ENCODE results near the gene KCNMB2. TPM values are rescaled to one million over a fixed set of nuclear protein-coding genes. Genes with fewer than 3 reads are reported as not detected.

Gene KCNMB2
- total and polyA plus RNA-seq, 4 experiments from 2014 or later, result not detected

DNA sequence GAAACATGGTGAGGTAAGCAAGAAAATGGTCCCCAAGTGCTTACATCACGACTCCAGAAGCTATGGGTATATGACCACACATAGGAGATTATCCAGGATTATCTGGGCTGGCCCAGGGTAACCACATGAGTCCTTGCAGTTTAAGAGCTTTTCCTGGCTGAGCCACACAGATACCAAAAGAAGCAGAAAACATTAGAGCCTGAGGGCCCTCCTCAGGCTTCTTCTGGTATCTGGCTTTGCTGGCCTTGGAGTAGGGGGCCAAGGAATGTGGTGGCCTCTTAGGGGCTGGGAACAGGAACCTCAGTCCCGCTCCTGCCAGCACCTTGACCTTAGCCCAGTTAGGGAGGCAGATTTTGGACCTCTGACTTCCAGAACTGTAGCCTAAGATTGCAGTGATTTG lies 259.1 kb downstream of the KCNMB2 start:
- H3K4me3 Mint-ChIP-seq, result no peak overlapping the region
- no peaks in the 10 kb centered on the region for H3K36me3 ChIP-seq (ENCODE audit: insufficient read depth, low read length)
- no peak overlapping the region for H3K27ac Mint-ChIP-seq
- H3K4me3 ChIP-seq (ENCODE audit: low read length in 2 of 2), result no peak overlapping the region
- POLR2A ChIA-PET (ENCODE audit: partially characterized antibody), result no interaction called here
- H3K27ac ChIP-seq (ENCODE audit: low read depth, low read length), result no peak overlapping the region
- H3K27me3 ChIP-seq (ENCODE audit: insufficient read depth, low read length), result no peaks in the 10 kb centered on the region
- no peaks in the 10 kb centered on the region for H3K4me1 Mint-ChIP-seq
- H3K36me3 Mint-ChIP-seq, result no peaks in the 10 kb centered on the region
- CTCF ChIA-PET (ENCODE audit: partially characterized antibody), result no interaction called here
- peaks cover 3 to 16% (median 9%) of the 10 kb centered on the region in 8 donors for H3K9me3 Mint-ChIP-seq
- no peaks in the 10 kb centered on the region for H3K4me1 ChIP-seq (ENCODE audit: insufficient read depth, low read length)
- H3K27me3 Mint-ChIP-seq, result no peaks in the 10 kb centered on the region
- H3K9me3 ChIP-seq (ENCODE audit: control insufficient read depth in 1 of 2, low read length in 2 of 2), result no peaks in the 10 kb centered on the region
- intact Hi-C loops (cut with micrococcal nuclease), result no loop called here
- DNase-seq, result no peak

DNA sequence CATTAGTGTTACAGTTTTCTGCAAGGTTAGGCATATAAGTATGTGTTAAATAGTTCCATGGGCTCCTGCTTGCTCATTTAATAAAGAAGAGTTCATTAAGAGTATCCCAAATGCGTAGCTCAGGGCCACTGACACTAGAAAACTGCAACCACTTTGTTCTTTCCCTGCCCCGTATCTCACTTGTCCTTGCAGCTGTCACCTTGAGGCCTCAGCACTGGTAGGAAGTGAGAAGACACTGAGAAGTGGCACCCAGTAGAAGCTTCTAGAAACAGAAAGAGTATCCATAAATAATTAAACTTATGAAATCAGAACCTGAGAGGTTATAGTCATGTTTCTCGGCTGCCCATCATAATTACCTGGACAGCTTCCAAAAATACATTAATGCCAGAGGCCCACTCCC lies 266.0 kb downstream of the KCNMB2 start:
- ChIA-PET POLR2A (ENCODE audit: partially characterized antibody) (no interaction called here), CTCF (ENCODE audit: partially characterized antibody) (no interaction called here)
- Histone ChIP-seq H3K27me3 (ENCODE audit: insufficient read depth, low read length) (no peaks in the 10 kb centered on the region), H3K27ac (ENCODE audit: low read depth, low read length) (no peak overlapping the region), H3K4me3 (ENCODE audit: low read length in 2 of 2) (no peak overlapping the region), H3K4me1 (ENCODE audit: insufficient read depth, low read length) (no peaks in the 10 kb centered on the region), H3K36me3 (ENCODE audit: insufficient read depth, low read length) (no peaks in the 10 kb centered on the region), H3K9me3 (ENCODE audit: control insufficient read depth in 1 of 2, low read length in 2 of 2) (no peaks in the 10 kb centered on the region)
- Mint-ChIP-seq H3K36me3 (no peaks in the 10 kb centered on the region), H3K27me3 (no peaks in the 10 kb centered on the region), H3K4me3 (no peak overlapping the region), H3K9me3 (peaks cover 0 to 5% (median under 1%) of the 10 kb centered on the region in 8 donors), H3K4me1 (no peaks in the 10 kb centered on the region), H3K27ac (no peak overlapping the region)
- intact Hi-C loops (cut with micrococcal nuclease), result no loop called here
- DNase-seq, result no peak

DNA sequence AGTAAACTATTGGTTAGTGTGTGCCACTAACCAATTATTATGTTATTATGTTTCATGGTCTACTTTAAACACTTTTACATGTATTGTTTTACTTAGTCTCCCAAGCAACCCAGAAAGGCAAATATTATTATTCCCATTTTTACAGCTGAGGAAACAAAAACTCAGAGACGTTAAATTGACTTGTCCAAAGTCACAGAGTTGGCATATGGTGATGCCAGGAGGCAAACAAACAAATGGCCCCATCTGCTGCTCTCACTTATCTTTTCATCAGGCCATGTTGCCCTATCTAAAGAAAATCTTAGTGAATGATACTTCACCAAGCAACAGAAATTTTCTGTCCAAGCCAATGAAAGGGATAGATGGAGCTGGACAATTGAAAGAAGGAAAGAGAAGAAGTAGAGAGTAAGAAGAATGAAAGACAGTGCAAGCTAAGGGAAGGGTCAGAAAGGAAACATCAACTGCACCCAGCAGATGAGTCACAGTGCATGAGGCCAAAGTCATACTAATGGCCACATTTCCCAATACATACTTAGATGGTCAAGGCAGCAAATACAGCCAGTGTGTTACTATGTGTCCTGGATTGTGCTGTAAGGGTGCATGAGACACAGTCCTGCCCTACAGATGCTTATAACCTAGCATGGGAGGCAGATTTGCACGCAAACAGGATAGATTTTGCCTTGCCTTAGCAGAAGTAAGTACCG lies 266.9 kb downstream of the KCNMB2 start:
- H3K4me3 ChIP-seq (ENCODE audit: low read length in 2 of 2), result no peak overlapping the region
- no peaks in the 10 kb centered on the region for H3K36me3 Mint-ChIP-seq
- no peak overlapping the region for H3K27ac ChIP-seq (ENCODE audit: low read depth, low read length)
- H3K36me3 ChIP-seq (ENCODE audit: insufficient read depth, low read length), result no peaks in the 10 kb centered on the region
- no peaks in the 10 kb centered on the region for H3K27me3 Mint-ChIP-seq
- ChIA-PET POLR2A (ENCODE audit: partially characterized antibody) (no interaction called here), CTCF (ENCODE audit: partially characterized antibody) (no interaction called here)
- no peak for DNase-seq
- H3K27me3 ChIP-seq (ENCODE audit: insufficient read depth, low read length), result no peaks in the 10 kb centered on the region
- intact Hi-C loops (cut with micrococcal nuclease), result no loop called here
- no peak overlapping the region for H3K4me3 Mint-ChIP-seq
- no peaks in the 10 kb centered on the region for H3K4me1 ChIP-seq (ENCODE audit: insufficient read depth, low read length)
- H3K9me3 Mint-ChIP-seq, result peaks cover 0 to 3% (median 0%) of the 10 kb centered on the region in 8 donors
- no peaks in the 10 kb centered on the region for H3K4me1 Mint-ChIP-seq
- H3K9me3 ChIP-seq (ENCODE audit: control insufficient read depth in 1 of 2, low read length in 2 of 2), result no peaks in the 10 kb centered on the region
- no peak overlapping the region for H3K27ac Mint-ChIP-seq

DNA sequence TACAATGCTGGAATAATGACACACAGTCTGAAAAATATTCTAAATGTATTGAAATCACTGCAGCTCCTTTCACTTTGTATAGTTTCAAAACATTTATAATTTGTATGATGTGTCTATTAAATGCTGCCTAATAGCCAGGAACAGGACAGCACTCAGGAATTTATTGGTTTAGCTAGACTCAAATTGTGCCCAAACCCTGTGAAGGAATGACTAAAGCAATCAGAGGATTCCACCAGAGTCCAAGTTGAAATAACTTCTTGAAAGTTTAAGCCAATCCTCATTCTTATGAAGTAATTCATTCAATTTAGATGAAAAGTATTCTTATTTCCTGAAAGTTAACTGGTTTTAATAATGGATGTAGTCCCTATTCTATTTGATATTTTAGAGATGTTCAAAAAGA lies 268.4 kb downstream of the KCNMB2 start:
- no peaks in the 10 kb centered on the region for H3K4me1 Mint-ChIP-seq
- no peak for DNase-seq
- no peaks in the 10 kb centered on the region for H3K9me3 ChIP-seq (ENCODE audit: control insufficient read depth in 1 of 2, low read length in 2 of 2)
- no peaks in the 10 kb centered on the region for H3K27me3 ChIP-seq (ENCODE audit: insufficient read depth, low read length)
- H3K27ac Mint-ChIP-seq, result no peak overlapping the region
- no peaks in the 10 kb centered on the region for H3K9me3 Mint-ChIP-seq
- no peaks in the 10 kb centered on the region for H3K27me3 Mint-ChIP-seq
- no peak overlapping the region for H3K4me3 ChIP-seq (ENCODE audit: low read length in 2 of 2)
- intact Hi-C loops (cut with micrococcal nuclease), result no loop called here
- H3K4me3 Mint-ChIP-seq, result no peak overlapping the region
- no peak overlapping the region for H3K27ac ChIP-seq (ENCODE audit: low read depth, low read length)
- H3K36me3 ChIP-seq (ENCODE audit: insufficient read depth, low read length), result no peaks in the 10 kb centered on the region
- ChIA-PET POLR2A (ENCODE audit: partially characterized antibody) (no interaction called here), CTCF (ENCODE audit: partially characterized antibody) (no interaction called here)
- no peaks in the 10 kb centered on the region for H3K4me1 ChIP-seq (ENCODE audit: insufficient read depth, low read length)
- no peaks in the 10 kb centered on the region for H3K36me3 Mint-ChIP-seq

DNA sequence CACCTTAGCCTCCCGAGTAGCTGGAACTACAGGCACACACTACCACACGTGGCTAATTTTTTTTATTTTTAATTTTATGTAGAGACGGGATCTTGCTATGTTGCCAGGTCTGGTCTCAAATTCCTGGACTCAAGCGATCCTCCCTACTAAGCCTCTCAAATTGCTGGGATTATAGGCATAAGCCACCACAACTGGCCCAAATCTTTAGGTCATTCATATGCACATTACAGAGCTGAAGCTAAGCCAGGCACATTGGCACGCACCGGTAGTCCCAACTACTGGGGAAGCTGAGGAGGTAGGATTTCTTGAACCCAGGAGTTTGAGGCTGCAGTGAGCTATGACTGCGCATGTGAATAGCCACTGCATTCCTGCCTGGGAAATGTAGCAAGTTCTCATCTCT lies 269.5 kb downstream of the KCNMB2 start:
- H3K27ac ChIP-seq (ENCODE audit: low read depth, low read length), result no peak overlapping the region
- H3K27me3 Mint-ChIP-seq, result no peaks in the 10 kb centered on the region
- no peaks in the 10 kb centered on the region for H3K4me1 Mint-ChIP-seq
- POLR2A ChIA-PET (ENCODE audit: partially characterized antibody), result no interaction called here
- H3K27me3 ChIP-seq (ENCODE audit: insufficient read depth, low read length), result no peaks in the 10 kb centered on the region
- no peaks in the 10 kb centered on the region for H3K9me3 Mint-ChIP-seq
- H3K4me1 ChIP-seq (ENCODE audit: insufficient read depth, low read length), result no peaks in the 10 kb centered on the region
- no peaks in the 10 kb centered on the region for H3K9me3 ChIP-seq (ENCODE audit: control insufficient read depth in 1 of 2, low read length in 2 of 2)
- no peak for DNase-seq
- no peaks in the 10 kb centered on the region for H3K36me3 Mint-ChIP-seq
- intact Hi-C loops (cut with micrococcal nuclease), result no loop called here
- no peaks in the 10 kb centered on the region for H3K36me3 ChIP-seq (ENCODE audit: insufficient read depth, low read length)
- H3K4me3 ChIP-seq (ENCODE audit: low read length in 2 of 2), result no peak overlapping the region
- no peak overlapping the region for H3K27ac Mint-ChIP-seq
- CTCF ChIA-PET (ENCODE audit: partially characterized antibody), result no interaction called here
- no peak overlapping the region for H3K4me3 Mint-ChIP-seq

DNA sequence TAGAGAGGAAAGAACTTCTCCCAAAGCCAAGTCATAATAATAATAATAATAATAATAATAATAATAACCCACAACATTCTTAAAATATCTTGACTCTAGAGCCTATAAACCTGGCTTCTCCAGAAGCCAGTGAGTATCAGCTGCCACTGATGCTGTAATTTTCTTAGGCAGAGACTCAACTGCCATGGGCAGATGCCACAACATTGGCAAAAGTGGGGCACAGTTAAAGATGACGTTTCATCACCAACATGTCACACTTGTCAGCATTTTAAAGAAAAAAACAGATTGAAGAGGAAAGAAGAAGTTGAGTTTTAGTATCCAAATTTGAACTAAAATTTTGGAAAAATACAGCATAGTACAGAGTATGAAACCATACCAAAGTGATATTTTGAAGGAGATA lies 270.4 kb downstream of the KCNMB2 start:
- no peak overlapping the region for H3K27ac Mint-ChIP-seq
- ChIA-PET POLR2A (ENCODE audit: partially characterized antibody) (no interaction called here), CTCF (ENCODE audit: partially characterized antibody) (no interaction called here)
- no peak overlapping the region for H3K4me3 Mint-ChIP-seq
- no peaks in the 10 kb centered on the region for H3K9me3 Mint-ChIP-seq
- Histone ChIP-seq H3K4me1 (ENCODE audit: insufficient read depth, low read length) (no peaks in the 10 kb centered on the region), H3K9me3 (ENCODE audit: control insufficient read depth in 1 of 2, low read length in 2 of 2) (no peaks in the 10 kb centered on the region), H3K27me3 (ENCODE audit: insufficient read depth, low read length) (no peaks in the 10 kb centered on the region), H3K27ac (ENCODE audit: low read depth, low read length) (no peak overlapping the region), H3K36me3 (ENCODE audit: insufficient read depth, low read length) (no peaks in the 10 kb centered on the region), H3K4me3 (ENCODE audit: low read length in 2 of 2) (no peak overlapping the region)
- intact Hi-C loops (cut with micrococcal nuclease), result no loop called here
- no peaks in the 10 kb centered on the region for H3K4me1 Mint-ChIP-seq
- no peaks in the 10 kb centered on the region for H3K36me3 Mint-ChIP-seq
- no peaks in the 10 kb centered on the region for H3K27me3 Mint-ChIP-seq
- DNase-seq, result no peak

DNA sequence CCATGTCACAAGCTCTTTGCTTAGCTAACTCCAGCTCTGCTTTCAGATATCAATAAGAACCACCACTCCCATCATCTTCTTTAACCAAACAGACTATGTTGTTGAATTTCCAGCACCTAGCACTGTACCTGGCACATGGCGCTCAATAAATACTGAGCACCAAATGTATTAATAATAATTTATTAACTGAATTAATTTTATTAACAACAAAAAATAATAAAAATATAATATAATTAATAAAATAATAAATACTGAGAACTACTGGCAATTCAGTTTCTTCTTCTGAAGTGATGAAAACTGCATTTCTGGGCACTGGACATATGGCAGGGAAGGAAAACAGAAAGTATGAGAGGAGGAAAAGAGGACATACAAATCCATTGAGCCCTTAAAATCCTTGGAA lies 271.5 kb downstream of the KCNMB2 start:
- H3K9me3 Mint-ChIP-seq, result no peaks in the 10 kb centered on the region
- no peak overlapping the region for H3K27ac Mint-ChIP-seq
- no peak overlapping the region for H3K4me3 Mint-ChIP-seq
- H3K9me3 ChIP-seq (ENCODE audit: control insufficient read depth in 1 of 2, low read length in 2 of 2), result no peaks in the 10 kb centered on the region
- no peaks in the 10 kb centered on the region for H3K4me1 ChIP-seq (ENCODE audit: insufficient read depth, low read length)
- intact Hi-C loops (cut with micrococcal nuclease), result no loop called here
- H3K4me3 ChIP-seq (ENCODE audit: low read length in 2 of 2), result no peak overlapping the region
- H3K36me3 ChIP-seq (ENCODE audit: insufficient read depth, low read length), result no peaks in the 10 kb centered on the region
- no peak overlapping the region for H3K27ac ChIP-seq (ENCODE audit: low read depth, low read length)
- H3K27me3 Mint-ChIP-seq, result no peaks in the 10 kb centered on the region
- no peaks in the 10 kb centered on the region for H3K4me1 Mint-ChIP-seq
- no peak for DNase-seq
- ChIA-PET POLR2A (ENCODE audit: partially characterized antibody) (no interaction called here), CTCF (ENCODE audit: partially characterized antibody) (no interaction called here)
- no peaks in the 10 kb centered on the region for H3K36me3 Mint-ChIP-seq
- no peaks in the 10 kb centered on the region for H3K27me3 ChIP-seq (ENCODE audit: insufficient read depth, low read length)

DNA sequence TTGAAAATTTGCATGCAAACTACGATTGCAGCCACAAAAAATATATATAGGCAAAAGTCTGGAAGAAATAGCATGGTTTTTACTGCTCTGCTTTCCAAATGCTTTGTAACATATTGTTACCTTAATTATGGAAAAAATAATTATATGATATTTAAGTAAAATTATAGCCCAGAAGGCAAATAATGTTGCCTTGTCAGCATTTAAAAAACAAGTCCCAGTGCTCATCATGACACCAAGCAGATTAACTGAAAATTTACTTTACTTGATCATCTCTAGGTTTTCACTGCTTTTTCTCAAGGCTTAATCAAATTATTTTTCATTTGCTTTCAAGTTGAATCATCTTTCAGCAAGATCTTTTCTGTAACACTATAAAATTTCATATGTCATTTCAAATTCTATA lies 272.5 kb downstream of the KCNMB2 start:
- POLR2A ChIA-PET (ENCODE audit: partially characterized antibody), result no interaction called here
- H3K4me3 Mint-ChIP-seq, result no peak overlapping the region
- H3K4me3 ChIP-seq (ENCODE audit: low read length in 2 of 2), result no peak overlapping the region
- H3K27me3 ChIP-seq (ENCODE audit: insufficient read depth, low read length), result no peaks in the 10 kb centered on the region
- no peaks in the 10 kb centered on the region for H3K4me1 ChIP-seq (ENCODE audit: insufficient read depth, low read length)
- no peaks in the 10 kb centered on the region for H3K36me3 ChIP-seq (ENCODE audit: insufficient read depth, low read length)
- DNase-seq, result no peak
- CTCF ChIA-PET (ENCODE audit: partially characterized antibody), result no interaction called here
- no peaks in the 10 kb centered on the region for H3K4me1 Mint-ChIP-seq
- H3K9me3 ChIP-seq (ENCODE audit: control insufficient read depth in 1 of 2, low read length in 2 of 2), result no peaks in the 10 kb centered on the region
- H3K27ac ChIP-seq (ENCODE audit: low read depth, low read length), result no peak overlapping the region
- intact Hi-C loops (cut with micrococcal nuclease), result no loop called here
- H3K9me3 Mint-ChIP-seq, result no peaks in the 10 kb centered on the region
- H3K36me3 Mint-ChIP-seq, result no peaks in the 10 kb centered on the region
- H3K27me3 Mint-ChIP-seq, result no peaks in the 10 kb centered on the region
- H3K27ac Mint-ChIP-seq, result no peak overlapping the region
